ENCODE results near the gene NCOA3.
A peak's percentile ranks its signal among the peaks of the same experiment; 100 is the strongest.

NCOA3 gene

DNA sequence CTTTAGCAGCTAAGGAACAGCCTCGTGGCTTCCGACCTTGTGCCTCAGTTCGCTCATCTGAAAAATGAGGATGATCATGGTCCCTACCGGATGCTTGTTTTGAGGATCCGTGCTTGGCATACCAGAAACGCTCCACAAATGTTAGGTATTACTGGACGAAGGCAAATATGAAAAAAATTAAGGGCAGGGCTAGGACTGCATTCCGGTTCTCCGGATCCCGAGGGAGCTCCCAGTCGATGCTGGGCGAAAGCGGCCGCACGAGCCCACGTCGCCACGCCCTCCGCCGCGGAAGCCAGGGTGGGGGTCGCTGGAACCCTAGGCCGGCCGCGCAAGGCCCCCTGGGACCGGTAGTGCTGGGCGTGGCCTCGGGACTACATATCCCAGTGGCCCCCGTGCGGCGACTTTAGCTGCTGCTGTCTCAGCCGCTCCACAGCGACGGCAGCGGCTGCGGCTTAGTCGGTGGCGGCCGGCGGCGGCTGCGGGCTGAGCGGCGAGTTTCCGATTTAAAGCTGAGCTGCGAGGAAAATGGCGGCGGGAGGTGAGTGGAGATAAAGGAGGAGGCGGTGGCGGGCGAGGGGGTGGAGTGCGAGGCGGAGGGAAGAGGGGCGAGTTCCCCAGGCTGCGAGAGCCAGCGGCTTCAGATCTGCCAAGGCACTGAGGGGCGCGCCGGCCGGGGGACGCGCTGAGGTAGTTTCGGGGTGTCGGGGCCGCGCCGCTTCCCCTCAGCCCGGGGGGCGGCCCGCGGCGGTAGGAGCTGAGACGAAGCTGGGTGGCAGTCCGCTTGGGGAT is at the start of gene NCOA3:
Gene NCOA3, plus strand, starts transcription at position 406 of the 789 bp plus-strand sequence. CDS start 120,361 bp downstream, outside the sequence.
- TF ChIP-seq, protein P1, sequence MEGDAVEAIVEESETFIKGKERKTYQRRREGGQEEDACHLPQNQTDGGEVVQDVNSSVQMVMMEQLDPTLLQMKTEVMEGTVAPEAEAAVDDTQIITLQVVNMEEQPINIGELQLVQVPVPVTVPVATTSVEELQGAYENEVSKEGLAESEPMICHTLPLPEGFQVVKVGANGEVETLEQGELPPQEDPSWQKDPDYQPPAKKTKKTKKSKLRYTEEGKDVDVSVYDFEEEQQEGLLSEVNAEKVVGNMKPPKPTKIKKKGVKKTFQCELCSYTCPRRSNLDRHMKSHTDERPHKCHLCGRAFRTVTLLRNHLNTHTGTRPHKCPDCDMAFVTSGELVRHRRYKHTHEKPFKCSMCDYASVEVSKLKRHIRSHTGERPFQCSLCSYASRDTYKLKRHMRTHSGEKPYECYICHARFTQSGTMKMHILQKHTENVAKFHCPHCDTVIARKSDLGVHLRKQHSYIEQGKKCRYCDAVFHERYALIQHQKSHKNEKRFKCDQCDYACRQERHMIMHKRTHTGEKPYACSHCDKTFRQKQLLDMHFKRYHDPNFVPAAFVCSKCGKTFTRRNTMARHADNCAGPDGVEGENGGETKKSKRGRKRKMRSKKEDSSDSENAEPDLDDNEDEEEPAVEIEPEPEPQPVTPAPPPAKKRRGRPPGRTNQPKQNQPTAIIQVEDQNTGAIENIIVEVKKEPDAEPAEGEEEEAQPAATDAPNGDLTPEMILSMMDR (IDR thresholded peaks at IDR 0.05; ENCODE audit: low read length), result no peak
- TF ChIP-seq EZH2 (IDR thresholded peaks at IDR 0.05; ENCODE audit: borderline replicate concordance, low read length), result no peak
- no peaks in the 10 kb centered on the region for H3K9me2 ChIP-seq (ENCODE audit: low read depth, low read length)
- H3K9me3 ChIP-seq (ENCODE audit: low read length), result no peaks in the 10 kb centered on the region
- H4K20me1 ChIP-seq (ENCODE audit: insufficient read depth, low read length), result no peaks in the 10 kb centered on the region
- H3K4me2 ChIP-seq (ENCODE audit: low read length), result peak within 1 kb of the TSS; percentile 77
- H3K4me1 ChIP-seq (ENCODE audit: insufficient read depth, low read length, severe bottlenecking), result peaks cover 52% of the 10 kb centered on the region
- H3K79me2 ChIP-seq (ENCODE audit: insufficient read depth, low read length), result peaks cover 59% of the 10 kb centered on the region
- no peak within 1 kb of the TSS for H2AFZ ChIP-seq (ENCODE audit: low read length)
- H3K27ac ChIP-seq (ENCODE audit: low read depth, low read length, poor library complexity, severe bottlenecking), result peak within 1 kb of the TSS; percentile 86
- peaks cover 28% of the 10 kb centered on the region for H3K36me3 ChIP-seq (ENCODE audit: insufficient read depth, low read length)
- peak within 1 kb of the TSS; percentile 89 for H3K9ac ChIP-seq (ENCODE audit: low read length)
- no peaks in the 10 kb centered on the region for H3F3A ChIP-seq (ENCODE audit: insufficient read depth, low read length)
- no peaks in the 10 kb centered on the region for H3K27me3 ChIP-seq (ENCODE audit: insufficient read depth, low read length)
- H3K4me3 ChIP-seq (ENCODE audit: low read depth, low read length, poor library complexity, severe bottlenecking), result peak within 1 kb of the TSS; percentile 78

GRCh38 chr20:47452736-47453161 is 48.9 kb upstream of the NCOA3 start:
- TF ChIP-seq, protein P1 (IDR thresholded peaks at IDR 0.05; ENCODE audit: low read length), result no peak
- no peak for TF ChIP-seq EZH2 (IDR thresholded peaks at IDR 0.05; ENCODE audit: borderline replicate concordance, low read length)
- Histone ChIP-seq H3K27me3 (ENCODE audit: insufficient read depth, low read length) (no peaks in the 10 kb centered on the region), H3K36me3 (ENCODE audit: insufficient read depth, low read length) (no peaks in the 10 kb centered on the region), H3K4me2 (ENCODE audit: low read length) (peak overlapping the region; percentile 68), H3K9ac (ENCODE audit: low read length) (peak overlapping the region; percentile 75), H3K9me2 (ENCODE audit: low read depth, low read length) (no peaks in the 10 kb centered on the region), H3K4me1 (ENCODE audit: insufficient read depth, low read length, severe bottlenecking) (peaks cover 85% of the 10 kb centered on the region), H3F3A (ENCODE audit: insufficient read depth, low read length) (0 out of 2 replicates have a peak, but pooled peaks cover 8% of the 10 kb centered on the region), H3K4me3 (ENCODE audit: low read depth, low read length, poor library complexity, severe bottlenecking) (peak overlapping the region; percentile 47), H3K79me2 (ENCODE audit: insufficient read depth, low read length) (no peaks in the 10 kb centered on the region), H3K27ac (ENCODE audit: low read depth, low read length, poor library complexity, severe bottlenecking) (peak overlapping the region; percentile 99), H3K9me3 (ENCODE audit: low read length) (no peaks in the 10 kb centered on the region), H2AFZ (ENCODE audit: low read length) (no peak overlapping the region), H4K20me1 (ENCODE audit: insufficient read depth, low read length) (no peaks in the 10 kb centered on the region)

DNA sequence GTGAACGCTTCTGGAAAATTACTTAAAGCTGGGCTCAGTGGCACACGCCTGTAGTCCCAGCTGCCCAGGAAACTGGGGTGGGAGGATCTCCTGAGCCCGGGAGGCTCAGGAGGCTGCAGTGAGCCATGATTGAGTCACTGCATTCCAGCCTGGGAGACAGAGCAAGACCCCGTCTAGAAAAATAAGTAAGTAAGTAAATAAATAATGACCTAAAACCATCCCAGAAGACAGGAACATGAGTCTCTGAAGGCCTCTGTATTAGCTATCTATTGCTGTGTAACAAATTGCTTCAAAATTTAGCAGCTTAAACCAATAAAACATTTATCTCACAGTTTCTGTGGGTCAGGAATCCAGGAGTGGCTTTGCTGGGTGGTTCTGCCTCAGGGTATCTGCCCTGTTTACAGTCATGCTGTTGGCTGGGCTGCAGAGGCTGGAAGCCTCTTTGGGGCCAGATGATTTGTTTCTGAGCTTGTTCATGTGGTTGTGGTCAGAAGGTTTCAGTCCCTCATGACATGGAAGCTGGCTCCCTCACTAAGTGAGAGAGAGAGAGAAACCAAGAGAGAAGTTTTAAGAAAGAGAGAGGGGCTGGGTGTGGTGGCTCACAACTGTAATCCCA is 48.4 kb upstream of the NCOA3 start:
- Histone ChIP-seq H3K4me3 (ENCODE audit: low read depth, low read length, poor library complexity, severe bottlenecking) (peak overlapping the region; percentile 47), H3K4me1 (ENCODE audit: insufficient read depth, low read length, severe bottlenecking) (peaks cover 80% of the 10 kb centered on the region), H3K27ac (ENCODE audit: low read depth, low read length, poor library complexity, severe bottlenecking) (peak overlapping the region; percentile 99), H2AFZ (ENCODE audit: low read length) (no peak overlapping the region), H3K4me2 (ENCODE audit: low read length) (peak overlapping the region; percentile 68), H3K79me2 (ENCODE audit: insufficient read depth, low read length) (no peaks in the 10 kb centered on the region), H4K20me1 (ENCODE audit: insufficient read depth, low read length) (no peaks in the 10 kb centered on the region), H3K9me3 (ENCODE audit: low read length) (no peaks in the 10 kb centered on the region), H3F3A (ENCODE audit: insufficient read depth, low read length) (0 out of 2 replicates have a peak, but pooled peaks cover 8% of the 10 kb centered on the region), H3K27me3 (ENCODE audit: insufficient read depth, low read length) (no peaks in the 10 kb centered on the region), H3K36me3 (ENCODE audit: insufficient read depth, low read length) (no peaks in the 10 kb centered on the region), H3K9ac (ENCODE audit: low read length) (peak overlapping the region; percentile 75), H3K9me2 (ENCODE audit: low read depth, low read length) (no peaks in the 10 kb centered on the region)
- TF ChIP-seq, protein P1 (IDR thresholded peaks at IDR 0.05; ENCODE audit: low read length), result no peak
- TF ChIP-seq EZH2 (IDR thresholded peaks at IDR 0.05; ENCODE audit: borderline replicate concordance, low read length), result no peak

Data from OCI-LY1 (cell line).